PFSK-1 (cell line): Measurements from ENCODE around the gene TMEFF1.

Experiments used
- FOXP2 ChIP-seq: optimal IDR thresholded peaks from 2 replicates; pipeline ENCODE3; 2011; ENCODE audit warnings: borderline replicate concordance, control low read depth, inconsistent platforms; ENCODE audit not compliant: insufficient read depth; ENCODE audit errors: extremely low read length, extremely low read depth
- POLR2AphosphoS5 ChIP-seq: IDR thresholded peaks from 2 replicates; pipeline ENCODE4 v1.6.1; 2012; ENCODE audit warnings: low read depth, mild to moderate bottlenecking, control low read depth, low read length, moderate library complexity
- REST ChIP-seq, 2 experiments: IDR thresholded peaks; 2 replicates each; pipeline versions ENCODE4 v1.6.1 to v1.8.0; 2011 to 2012; ENCODE audit warnings: low read depth in 2 of 2, low read length in 2 of 2, control low read depth in 1 of 2, inconsistent platforms in 1 of 2, mild to moderate bottlenecking in 1 of 2, moderate library complexity in 1 of 2; ENCODE audit not compliant: insufficient read depth in 1 of 2
- SIN3A ChIP-seq: IDR thresholded peaks from 2 replicates; pipeline ENCODE4 v1.6.1; 2012; ENCODE audit warnings: mild to moderate bottlenecking, low read length, moderate library complexity, borderline replicate concordance; ENCODE audit not compliant: insufficient read depth
- TAF1 ChIP-seq: IDR thresholded peaks from 2 replicates; pipeline ENCODE4 v1.6.1; 2012; ENCODE audit warnings: low read length, control low read depth, borderline replicate concordance; ENCODE audit not compliant: insufficient read depth

TMEFF1 gene

GRCh38 chr9:100459963-100460362 lies 13.0 kb upstream of the TMEFF1 start:
- TF ChIP-seq POLR2AphosphoS5 (no peak), SIN3A (no peak), REST (IDR thresholded peaks at IDR 0.05; ENCODE audit: insufficient read depth in 1 of 2, low read depth in 2 of 2, low read length in 2 of 2) (no peak), TAF1 (no peak), FOXP2 (no peak)

- TF ChIP-seq REST (IDR thresholded peaks at IDR 0.05; ENCODE audit: insufficient read depth in 1 of 2, low read depth in 2 of 2, low read length in 2 of 2) (no peak), TAF1 (no peak), SIN3A (no peak), FOXP2 (no peak)
Measured at GRCh38 chr9:100465274-100465673, 7.7 kb upstream of the TMEFF1 start.

GRCh38 chr9:100465761-100466160 lies 7.2 kb upstream of the TMEFF1 start:
- no peak for TF ChIP-seq SIN3A
- TF ChIP-seq REST (IDR thresholded peaks at IDR 0.05; ENCODE audit: insufficient read depth in 1 of 2, low read depth in 2 of 2, low read length in 2 of 2), result no peak
- no peak for TF ChIP-seq TAF1
- TF ChIP-seq POLR2AphosphoS5, result no peak
- no peak for TF ChIP-seq FOXP2

GRCh38 chr9:100466171-100466828 lies 6.6 kb upstream of the TMEFF1 start:
- TF ChIP-seq FOXP2, result no peak
- TF ChIP-seq REST (IDR thresholded peaks at IDR 0.05; ENCODE audit: insufficient read depth in 1 of 2, low read depth in 2 of 2, low read length in 2 of 2), result no peak
- no peak for TF ChIP-seq TAF1
- TF ChIP-seq POLR2AphosphoS5, result no peak
- no peak for TF ChIP-seq SIN3A

- TF ChIP-seq FOXP2 (no peak), TAF1 (no peak), POLR2AphosphoS5 (no peak), REST (IDR thresholded peaks at IDR 0.05; ENCODE audit: insufficient read depth in 1 of 2, low read depth in 2 of 2, low read length in 2 of 2) (no peak), SIN3A (no peak)
Measured at GRCh38 chr9:100466829-100467221, 6.1 kb upstream of the TMEFF1 start.
